NCI-H82 treated with DMSO at 0.1 percent for 48 hours (cell line): ENCODE results near the gene ATXN7L3.

Experiments used
- DNase-seq: peaks from one replicate; lab custom pipeline; 2025; ENCODE audit not compliant: unreplicated experiment; lab: John Stamatoyannopoulos, UW

Gene ATXN7L3

DNA sequence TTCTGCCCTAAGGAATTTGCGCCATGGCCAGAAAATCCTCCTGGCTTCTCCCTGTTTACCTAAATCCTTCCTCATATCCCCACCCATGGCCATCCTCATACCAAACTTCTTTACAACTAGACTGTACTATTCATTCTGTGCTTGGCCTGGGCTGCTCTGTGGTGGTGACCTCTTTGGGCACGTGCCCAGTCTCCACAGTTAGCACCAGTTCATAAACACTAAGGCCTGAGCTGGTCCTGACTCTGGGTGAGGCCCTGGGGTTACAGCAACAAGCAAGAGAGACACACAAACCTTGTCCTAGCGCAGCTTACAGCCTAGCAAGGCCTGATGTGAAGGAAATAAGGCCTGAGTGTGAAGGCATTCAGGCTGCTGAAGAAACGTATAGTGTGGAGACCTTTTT lies 3.1 kb upstream of the ATXN7L3 start:
- DNase-seq = no peak

DNA sequence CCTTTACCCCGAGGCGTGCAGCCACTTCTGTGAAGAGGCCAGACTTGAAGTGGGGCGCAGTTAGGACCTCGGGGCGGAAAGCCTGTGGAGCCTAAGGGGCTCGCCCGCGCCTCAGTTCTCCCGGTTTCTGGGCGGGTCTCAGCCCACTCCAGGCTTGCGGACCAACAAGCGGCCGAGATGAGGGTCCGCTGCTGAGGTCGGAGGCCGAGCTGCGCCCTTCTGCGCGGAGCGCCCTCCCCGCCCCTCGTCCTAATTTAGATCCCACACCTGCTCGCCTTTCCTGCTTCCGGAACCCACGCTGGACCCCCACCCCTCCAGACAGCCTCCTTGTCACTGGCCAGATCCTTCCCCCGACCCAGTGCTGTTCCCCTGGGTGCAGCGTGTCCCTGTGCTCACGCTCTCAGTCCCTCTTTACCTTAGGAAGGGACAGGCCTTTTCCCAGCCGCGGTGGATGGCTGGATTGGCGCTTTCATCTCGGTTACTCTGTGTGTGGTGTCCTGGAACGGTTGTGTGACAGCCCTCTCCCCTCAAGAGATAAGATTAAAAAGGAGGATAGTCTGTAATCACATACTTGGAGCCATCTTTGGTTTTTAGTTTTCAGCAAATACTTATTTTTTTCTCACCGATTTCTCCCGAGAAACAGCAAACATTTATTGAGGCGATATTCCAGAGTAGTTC lies 933 bp upstream of the ATXN7L3 start:
- no peak for DNase-seq

DNA sequence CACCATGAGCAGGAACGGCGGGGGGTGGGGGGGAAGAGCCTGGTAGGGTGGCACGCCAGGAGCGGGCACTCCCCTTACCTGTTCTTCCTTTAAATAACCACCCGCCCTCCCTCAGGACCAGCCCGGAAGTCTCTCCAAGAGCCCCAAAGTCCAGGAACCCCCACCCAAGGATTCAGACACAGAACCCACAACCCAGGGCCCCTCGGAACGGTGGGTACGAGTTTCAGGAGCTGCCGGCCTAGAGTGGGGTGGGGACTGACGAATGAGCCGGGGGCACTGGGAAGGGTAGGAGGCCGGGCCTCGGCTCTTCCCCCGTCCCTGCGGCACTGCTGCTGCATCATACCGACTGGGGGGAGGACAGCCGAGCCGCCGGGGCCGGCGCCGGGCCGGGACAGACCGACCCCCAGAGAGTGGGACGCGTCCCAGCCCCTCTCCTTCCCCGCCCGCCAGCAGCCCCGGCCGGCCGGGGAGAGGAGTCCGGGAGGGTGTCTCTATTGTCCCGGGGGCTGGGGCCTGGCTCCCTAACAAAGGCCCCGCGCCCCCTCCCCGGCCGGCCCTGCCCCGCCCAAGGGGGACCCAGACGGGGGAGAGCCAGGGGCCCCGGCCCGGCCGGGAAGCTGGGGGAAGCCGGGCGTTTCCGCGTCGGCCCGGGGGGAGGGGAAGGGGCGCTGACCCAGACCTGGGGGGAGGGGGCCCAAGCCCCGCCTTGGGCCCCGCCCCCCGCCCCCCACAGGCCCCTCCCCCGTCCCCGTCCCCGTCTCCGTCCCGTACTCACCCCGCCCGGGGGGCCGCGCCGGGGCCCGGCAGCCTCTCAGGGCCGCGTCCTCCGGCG lies 747 bp downstream of the ATXN7L3 start:
- no peak for DNase-seq

DNA sequence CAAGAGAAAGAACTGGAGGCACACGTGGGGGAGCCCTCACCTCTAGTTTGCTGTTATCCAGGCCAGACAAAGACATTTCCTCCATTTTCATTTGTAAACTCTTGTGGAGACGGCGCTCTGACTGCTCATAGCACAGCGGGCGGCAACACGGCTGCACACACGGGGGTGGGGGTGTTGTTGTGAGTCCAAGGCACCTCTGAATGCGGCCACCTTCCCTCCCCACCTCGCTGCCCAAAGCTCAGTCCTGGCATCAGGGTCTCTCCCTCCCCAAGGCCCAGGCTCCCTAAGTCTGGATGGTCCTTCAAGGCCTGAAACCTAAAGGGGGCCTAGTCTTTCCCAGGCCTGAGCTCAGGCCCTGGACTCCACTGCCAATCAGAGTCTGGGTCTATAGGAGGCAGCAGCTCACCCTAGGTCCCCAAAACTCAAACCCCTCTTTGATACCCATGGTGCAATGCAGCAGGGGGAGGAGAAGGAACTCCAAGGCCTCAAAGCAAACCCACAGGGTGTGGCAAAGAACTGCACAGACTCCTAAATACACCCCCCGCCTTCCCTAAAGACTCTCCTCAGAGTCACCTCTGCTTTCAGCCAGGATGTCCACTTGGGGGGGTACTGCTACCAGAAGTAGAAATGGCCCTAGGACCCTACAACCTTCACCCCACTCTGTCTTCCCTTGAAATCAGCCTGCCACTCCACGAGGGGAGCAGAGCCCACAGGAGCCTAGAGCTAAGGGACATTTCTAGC lies 1.5 kb downstream of the ATXN7L3 start:
- no peak for DNase-seq

DNA sequence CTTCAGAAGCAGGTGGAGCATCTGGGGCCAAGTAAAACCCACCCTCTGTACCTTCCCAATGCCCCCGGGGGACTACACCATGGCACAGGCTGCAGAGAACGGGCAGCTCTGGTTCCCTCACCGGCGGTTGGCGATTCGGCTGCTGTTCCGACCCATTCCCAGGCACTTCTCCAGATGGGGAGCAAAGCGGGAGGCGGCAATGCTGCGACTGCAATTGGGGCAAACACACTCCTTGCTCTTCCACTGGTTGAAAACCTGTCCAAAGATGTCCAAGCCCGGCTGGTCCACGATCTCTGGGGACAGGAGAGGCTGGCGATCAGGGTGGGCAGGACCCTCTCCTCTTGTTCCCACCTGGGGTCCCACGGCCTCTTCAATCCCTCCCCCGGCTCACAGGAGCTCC lies 2.6 kb downstream of the ATXN7L3 start:
- no peak for DNase-seq

DNA sequence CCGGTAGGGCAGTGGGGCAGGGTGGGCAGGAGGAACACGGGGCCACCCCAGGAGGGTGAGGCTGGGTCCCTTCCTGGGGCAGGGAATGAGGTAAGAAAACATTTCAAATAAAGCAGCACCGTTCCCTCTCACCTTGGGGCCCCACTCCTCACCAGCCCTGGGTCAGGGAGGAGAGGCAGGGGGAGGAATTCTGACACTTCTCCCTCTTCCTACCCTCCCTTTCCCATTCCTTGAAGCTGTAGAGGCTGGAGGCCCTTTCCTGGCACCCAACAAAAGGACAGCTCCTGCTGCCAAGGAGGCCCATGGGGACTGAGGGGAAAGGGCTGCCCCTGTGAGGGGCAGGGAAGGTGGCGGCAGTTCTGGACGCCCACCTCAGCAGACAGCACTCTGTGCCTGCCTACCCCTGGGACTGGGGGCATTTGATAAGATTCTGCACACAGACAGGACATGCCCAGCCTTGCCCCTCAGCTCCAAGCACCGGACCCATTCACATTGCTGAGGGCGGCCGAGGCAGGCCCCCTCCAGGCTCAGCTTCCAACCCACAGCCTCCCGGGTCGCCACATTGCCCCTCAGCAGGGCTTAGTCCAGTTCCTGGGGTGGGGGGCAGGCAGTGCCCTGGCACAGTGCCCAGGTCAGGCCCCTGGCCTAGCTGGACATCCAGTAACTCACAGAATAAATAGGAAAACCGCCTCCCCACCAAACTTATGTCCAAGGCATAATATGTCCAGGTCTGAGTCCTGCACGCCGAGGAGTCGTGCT lies 6.2 kb downstream of the ATXN7L3 start:
- no peak for DNase-seq

DNA sequence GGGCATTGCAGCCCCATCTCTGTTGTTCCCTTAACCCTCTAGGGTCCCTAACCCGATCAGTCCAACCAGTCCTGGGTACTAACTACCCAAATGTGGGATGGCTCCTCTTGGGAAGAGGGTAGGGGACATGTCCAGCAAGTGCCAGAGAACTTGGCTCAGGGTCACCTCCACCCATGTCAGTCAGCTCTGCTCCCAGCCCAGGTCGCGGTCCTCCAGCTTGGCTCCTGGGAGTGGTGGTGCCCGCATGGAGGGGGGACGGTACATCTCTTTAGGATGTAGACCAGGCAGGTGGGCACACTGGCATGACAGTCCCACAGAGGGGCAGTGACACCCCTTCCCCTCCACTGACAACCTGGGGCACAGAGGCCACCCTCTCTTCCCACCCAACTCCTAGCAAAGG lies 6.9 kb downstream of the ATXN7L3 start:
- DNase-seq = no peak

DNA sequence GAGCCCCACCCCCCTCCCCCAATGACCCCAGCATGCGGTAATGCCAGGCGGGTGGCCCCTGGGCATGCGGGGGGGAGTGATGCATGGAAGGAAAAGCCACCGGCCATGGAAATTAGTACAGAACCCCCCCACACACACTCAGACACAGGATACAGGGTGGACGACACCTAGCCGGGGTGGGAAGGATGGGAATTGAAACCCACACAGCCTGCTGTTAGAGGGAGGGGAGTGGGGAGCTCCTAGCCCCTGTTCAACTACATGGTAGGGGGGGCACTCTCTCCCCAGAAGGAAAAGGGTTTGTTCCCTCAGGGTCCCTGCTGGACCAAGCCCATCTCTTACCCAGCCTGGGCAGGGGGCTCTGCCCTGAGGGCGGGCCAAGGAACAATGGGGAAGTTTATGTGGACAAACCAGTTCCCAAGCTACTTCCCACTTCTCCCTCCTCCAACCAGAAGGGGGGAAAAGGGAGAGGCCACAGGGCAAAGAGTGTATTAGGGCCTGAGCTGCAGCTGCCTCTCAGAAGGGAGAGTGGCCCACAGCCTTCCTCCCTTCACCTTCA lies 7.7 kb downstream of the ATXN7L3 start:
- DNase-seq = no peak

DNA sequence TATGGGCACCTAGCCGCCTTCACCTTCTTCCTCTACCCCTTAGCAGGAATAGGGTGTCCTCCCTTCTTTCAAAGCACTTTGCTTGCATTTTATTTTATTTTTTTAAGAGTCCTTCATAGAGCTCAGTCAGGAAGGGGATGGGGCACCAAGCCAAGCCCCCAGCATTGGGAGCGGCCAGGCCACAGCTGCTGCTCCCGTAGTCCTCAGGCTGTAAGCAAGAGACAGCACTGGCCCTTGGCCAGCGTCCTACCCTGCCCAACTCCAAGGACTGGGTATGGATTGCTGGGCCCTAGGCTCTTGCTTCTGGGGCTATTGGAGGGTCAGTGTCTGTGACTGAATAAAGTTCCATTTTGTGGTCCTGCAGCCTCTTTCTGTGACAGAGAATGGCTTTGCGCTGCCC lies 8.3 kb downstream of the ATXN7L3 start:
- DNase-seq = no peak

DNA sequence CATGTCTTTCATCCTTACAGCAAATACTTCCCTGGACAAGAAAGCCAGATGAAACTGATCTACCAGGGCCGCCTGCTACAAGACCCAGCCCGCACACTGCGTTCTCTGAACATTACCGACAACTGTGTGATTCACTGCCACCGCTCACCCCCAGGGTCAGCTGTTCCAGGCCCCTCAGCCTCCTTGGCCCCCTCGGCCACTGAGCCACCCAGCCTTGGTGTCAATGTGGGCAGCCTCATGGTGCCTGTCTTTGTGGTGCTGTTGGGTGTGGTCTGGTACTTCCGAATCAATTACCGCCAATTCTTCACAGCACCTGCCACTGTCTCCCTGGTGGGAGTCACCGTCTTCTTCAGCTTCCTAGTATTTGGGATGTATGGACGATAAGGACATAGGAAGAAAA lies 9.2 kb downstream of the ATXN7L3 start:
- no peak for DNase-seq

DNA sequence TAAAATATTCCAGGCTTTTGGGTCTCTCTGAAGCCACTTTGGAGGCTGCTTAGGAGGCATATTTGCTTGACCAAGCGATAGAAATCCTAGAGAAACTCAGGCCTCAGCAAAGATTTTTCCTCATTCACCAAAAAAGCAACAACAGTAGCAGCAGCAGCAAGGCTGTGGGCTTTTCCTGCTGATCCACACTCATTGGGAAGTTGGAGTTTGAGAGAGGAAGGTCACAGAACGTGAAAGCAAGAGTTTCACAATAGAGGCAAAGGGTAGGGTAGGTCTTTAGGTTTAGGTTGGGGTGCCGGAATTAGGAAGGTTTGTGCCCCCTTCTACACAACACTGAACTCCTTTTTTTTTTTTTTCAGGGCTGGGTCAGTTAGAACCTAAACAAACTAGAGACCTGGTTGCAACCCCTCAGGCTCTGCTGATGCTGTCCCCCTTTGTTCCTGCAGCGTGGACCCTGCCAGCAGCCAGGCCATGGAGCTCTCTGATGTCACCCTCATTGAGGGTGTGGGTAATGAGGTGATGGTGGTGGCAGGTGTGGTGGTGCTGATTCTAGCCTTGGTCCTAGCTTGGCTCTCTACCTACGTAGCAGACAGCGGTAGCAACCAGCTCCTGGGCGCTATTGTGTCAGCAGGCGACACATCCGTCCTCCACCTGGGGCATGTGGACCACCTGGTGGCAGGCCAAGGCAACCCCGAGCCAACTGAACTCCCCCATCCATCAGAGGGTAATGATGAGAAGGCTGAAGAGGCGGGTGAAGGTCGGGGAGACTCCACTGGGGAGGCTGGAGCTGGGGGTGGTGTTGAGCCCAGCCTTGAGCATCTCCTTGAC lies 10.9 kb downstream of the ATXN7L3 start:
- DNase-seq = no peak

DNA sequence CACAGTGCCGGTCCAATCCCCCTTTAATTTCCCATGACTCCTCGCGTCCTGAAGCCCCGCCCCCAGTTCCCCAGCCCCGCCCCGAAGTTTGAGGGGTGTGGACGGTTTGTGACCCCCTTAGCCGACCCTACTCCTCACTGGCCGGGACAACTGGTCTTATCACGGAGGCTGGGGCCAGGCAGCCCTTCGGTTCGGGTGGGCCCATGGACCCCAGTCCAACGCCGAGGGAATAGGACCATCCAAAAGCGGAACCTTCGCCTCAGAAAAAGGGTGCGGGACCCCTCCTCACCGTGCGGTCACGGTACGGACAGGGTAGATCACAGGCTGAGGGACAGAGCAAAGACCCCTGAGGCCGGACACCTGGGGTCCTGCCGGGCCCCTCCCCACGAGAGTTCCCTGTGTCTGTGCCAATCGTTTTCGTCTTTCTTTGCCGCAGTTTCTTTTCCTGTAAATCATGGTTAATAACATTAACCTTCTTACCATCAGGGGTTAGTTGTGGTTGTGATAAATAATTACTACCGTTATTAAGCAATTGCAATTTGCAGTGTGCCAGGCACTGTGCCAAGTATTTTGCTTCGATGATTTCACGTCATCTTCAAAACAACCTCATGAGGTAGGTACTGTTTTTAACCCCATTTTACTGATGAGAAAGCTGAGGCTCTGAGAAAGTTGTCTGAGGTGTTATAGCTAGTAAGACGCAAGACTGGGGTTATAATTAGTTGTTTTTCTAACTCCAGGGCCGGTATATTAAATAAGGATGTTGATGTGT lies 12.4 kb downstream of the ATXN7L3 start:
- no peak for DNase-seq

DNA sequence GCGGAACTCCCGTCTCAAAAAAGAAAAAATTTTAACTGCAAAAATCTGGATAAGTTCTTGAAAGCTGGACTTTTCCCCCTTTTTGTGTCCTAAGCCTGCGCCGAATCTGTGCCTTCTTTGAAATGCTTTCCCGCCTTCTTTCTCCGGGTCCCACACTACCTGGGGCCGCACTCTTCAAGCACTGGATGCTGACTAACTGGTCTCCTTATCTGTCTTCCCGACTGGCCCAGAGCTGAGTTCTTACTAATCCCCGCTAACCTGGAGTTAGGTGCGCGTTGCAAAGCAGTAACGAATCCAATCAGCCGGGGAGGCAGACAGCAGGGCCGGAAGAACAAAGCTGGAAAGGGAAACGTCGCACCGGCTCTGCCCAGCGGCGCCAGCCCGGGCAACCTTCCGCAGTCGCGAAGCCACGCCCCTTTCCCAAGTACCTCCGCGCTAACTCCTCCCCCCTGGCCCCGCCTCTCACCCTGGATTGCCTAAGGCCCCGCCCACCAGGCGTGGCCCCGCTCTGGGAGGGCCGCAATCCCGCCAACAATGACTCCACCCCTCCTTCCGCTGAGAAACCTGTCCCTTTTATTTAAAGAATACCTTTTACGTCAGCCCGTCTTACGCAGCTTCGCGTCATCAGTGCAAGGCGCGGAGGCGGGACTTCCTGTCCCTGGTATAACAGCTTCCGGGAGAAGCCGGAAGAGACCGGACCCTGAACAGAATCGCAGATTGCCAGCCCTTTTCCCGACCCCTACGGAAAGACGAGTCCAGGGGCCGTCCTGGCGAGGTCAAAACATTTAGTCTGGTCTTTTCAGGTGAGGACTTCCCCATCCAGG lies 13.2 kb downstream of the ATXN7L3 start, which contains the start of gene TMUB2:
Gene TMUB2, plus strand, starts transcription at position 666 of the 824 bp plus-strand sequence. CDS start 737 bp downstream, outside the sequence.
- peak; percentile 100 for DNase-seq

DNA sequence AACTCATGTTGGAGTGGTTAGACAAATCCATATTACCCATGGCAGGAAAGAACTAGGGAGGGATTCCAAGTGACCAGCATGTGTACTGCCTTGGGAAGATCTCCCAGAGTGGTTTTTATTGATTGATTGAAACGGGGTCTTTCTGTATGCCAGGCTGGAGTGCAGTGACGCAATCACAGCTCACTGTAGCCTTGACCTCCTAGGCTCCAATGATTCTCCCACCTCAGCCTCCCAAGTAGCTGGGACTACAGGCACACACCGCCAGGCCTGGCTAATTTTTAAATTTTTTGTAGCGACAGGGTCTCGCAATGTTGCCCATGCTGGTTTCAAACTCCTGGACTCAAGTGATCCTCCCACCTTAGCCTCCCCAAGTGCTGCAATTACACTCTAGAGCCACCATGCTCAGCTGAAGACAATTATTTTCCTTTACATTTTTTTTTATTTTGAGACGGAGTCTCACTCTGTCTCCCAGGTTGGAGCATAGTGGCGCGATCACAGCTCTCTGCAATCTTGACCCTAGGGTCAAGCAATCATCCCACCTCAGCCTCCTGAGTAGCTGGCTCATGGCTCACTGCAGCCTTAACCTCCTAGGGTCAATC lies 15.4 kb downstream of the ATXN7L3 start:
- no peak for DNase-seq

DNA sequence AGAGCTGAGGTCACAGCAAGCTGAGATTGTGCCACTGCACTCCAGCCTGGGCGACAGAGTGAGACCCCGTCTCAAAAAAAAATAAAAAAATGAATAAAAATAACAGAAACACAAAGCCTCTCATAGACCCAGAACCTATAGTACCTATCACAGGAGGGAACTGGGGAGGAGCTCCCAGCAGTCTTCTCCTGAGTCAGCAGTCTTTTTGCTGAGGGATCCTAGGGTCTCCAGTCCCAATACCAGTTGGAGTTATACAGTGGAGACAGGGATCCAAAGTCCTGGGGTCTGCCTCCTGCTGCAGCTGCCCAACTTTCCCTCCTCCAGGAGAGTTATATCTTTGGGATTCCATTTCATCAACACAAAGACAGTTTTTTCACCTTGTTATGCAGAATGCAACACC lies 16.7 kb downstream of the ATXN7L3 start:
- DNase-seq = no peak

DNA sequence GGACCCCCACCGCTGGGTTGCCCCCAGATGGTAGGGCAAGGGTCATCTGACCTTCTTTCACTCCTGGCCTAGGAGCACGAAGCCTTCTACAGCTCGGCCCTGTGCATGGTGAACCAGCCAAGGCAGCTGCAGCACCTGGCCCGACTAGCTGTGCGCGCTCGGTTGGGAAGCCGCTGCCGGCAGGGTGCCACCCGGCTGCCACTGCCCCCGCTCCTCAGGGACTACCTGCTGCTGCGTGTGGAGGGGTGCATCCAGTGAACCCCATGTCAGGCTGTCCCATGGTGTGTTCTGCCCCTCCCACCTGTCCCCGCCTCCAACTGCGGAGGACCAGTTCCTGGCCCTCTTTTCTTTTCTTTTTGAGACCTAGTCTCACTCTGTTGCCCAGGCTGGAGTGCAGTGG lies 21.6 kb downstream of the ATXN7L3 start:
- DNase-seq = no peak

DNA sequence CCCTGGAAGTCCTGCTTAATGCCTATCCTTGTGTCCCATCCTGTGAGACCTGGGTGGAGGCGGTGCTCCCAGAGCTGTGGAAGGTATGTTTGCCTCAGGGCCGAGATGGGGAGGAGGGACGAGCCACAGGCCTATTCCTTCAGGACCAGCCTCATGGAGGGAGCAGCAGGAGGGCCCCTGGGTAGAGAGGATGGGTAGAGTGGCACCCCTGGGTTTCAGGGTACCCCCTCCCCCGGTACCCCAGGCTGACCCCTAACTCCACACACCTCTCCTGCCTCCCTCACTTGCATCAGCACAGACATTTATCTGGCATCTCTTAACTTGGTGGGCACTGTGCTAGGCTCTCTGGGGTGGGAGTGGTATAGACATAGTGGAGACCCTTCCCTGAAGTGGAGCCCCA lies 22.0 kb downstream of the ATXN7L3 start:
- DNase-seq = no peak
